Measurements from ENCODE around the gene SRY.

GRCh38 chrY:2828497-2828896 lies 41.0 kb upstream of the SRY start:
- no peak for TF ChIP-seq CTCF (conservative IDR thresholded peaks at IDR 0.05; ENCODE audit: low read length)
- TF ChIP-seq EZH2phosphoT487 (IDR thresholded peaks at IDR 0.05; ENCODE audit: borderline replicate concordance), result no peak

Data from Loucy (cell line).